Subcutaneous adipose tissue (tissue), 4 donors: ENCODE measurements around the gene NDOR1. TPM values are rescaled to one million over a fixed set of nuclear protein-coding genes. Genes with fewer than 3 reads are reported as not detected.

Experiments used
- total RNA-seq, 4 donors: library from RNA; depleted of rRNA; stranded (reverse); fragments of >200 nt; gene quantifications; one replicate each; pipeline ENCODE4 v1.1.0, GENCODE V29; 2016
- TF ChIP-seq, protein P1 (sequence below): fragments of 450-650 bp; IDR thresholded peaks from one replicate; pipeline ENCODE4 v1.5.1; 2016; ENCODE audit warnings: low read depth, mild to moderate bottlenecking, control low read depth, antibody characterized with exemption, moderate library complexity

Gene NDOR1
- total RNA-seq, 4 donors from 2014 or later, result 2.6 to 6.2 (median 3.7) TPM

- TF ChIP-seq, protein P1, sequence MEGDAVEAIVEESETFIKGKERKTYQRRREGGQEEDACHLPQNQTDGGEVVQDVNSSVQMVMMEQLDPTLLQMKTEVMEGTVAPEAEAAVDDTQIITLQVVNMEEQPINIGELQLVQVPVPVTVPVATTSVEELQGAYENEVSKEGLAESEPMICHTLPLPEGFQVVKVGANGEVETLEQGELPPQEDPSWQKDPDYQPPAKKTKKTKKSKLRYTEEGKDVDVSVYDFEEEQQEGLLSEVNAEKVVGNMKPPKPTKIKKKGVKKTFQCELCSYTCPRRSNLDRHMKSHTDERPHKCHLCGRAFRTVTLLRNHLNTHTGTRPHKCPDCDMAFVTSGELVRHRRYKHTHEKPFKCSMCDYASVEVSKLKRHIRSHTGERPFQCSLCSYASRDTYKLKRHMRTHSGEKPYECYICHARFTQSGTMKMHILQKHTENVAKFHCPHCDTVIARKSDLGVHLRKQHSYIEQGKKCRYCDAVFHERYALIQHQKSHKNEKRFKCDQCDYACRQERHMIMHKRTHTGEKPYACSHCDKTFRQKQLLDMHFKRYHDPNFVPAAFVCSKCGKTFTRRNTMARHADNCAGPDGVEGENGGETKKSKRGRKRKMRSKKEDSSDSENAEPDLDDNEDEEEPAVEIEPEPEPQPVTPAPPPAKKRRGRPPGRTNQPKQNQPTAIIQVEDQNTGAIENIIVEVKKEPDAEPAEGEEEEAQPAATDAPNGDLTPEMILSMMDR, result no peak
These were observed 16.1 kb downstream of the NDOR1 start for GRCh38 chr9:137221506-137222111.

DNA sequence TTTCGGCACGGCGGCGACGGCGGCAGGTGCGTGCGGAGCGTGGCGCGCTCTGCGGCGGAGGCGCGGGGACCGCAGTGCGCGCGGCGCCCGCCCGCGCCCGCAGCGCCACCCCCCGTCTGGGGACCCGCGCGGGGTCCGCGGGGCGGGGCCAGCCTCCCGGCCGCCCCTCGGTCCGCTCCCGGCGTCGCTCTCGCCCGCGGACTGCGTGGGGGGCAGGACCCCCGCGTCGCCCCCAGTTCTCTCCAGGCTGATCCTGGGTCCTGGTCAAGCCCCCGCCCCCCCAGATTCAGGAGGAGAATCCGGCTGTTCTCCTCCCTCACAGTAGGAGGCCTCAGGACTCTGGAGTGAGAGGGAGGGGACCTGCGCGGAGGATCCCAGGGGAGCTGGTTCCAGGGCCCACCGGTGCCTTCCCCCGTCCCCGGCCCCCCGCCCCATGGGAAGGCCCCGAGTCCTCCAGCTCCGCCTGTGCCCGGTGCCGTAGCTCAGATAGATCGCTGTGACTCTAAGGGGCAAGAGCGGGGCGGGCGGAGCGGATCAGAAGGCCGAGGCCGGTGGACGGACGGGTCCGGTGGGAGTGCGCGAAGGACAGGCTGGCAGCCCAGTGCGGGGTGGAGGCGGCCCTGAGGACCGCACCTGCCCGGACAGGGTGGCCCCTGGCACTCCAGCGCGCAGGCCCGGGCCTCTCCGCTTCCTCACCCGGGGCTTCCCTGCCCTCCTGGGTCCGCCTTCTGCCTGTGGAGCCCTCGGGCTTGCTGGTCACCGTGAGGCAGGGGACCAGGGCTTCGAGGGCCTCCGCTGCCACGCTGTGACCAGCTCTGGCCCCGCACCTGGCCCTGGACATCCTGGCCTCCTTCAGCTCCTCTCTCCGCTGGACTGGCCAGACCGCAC, 16.9 kb downstream of the NDOR1 start, which contains the start of gene RNF208:
TSS of gene RNF208 (minus strand) at position 51 of the 888 bp plus-strand sequence. CDS start 1,028 bp downstream, outside the sequence.
- TF ChIP-seq, protein P1, result no peak

DNA sequence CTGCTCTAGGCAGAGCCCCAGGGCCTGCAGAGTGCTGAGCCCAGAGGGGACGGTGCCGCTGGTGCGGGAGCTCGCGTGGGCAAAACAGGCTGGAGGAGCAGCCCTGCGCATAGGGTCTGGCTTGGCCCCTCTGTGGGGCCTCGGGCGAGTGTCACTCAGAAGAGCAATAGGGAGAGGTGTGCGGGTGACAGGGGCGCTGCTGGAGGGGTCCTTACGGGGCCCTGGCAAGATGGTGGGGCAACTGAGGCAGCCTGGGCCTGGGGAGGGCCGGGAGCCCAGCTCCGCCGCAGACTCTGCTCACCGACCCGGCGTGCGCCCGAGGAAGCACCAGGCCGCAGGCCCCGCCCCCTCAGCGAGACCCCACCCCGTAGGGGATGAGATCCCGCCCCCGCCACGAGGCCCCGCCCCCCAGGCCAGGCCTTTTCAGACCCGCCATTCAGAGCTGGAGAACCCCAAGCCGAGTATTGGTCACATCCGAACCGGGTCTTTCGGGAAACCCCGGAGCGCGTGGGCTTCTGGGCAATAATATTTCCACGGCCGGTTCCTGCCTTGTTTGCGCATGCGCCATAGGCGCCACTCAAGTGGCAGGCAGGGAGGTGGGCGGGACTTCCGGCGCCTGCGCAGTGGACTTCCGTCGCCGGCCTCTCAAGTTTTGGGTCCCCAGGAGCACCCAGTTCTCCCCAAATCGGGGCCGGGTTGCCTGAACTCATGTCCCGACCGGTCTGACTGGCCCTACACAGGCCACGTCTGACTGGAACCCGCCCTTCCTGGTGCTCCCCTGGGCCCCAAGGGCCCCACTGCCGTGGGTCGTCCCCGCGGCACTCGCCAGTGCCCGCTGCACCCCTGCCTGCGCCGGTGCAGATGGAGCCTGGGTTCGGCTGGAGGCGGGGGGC, 17.8 kb downstream of the NDOR1 start:
- TF ChIP-seq, protein P1, result no peak

GRCh38 chr9:137224830-137225694, 19.6 kb downstream of the NDOR1 start, which contains the start of gene CYSRT1:
TSS of gene CYSRT1 (plus strand) at chr9:137225174. CDS start at chr9:137225622, 448 bp downstream.
- TF ChIP-seq, protein P1, result no peak

DNA sequence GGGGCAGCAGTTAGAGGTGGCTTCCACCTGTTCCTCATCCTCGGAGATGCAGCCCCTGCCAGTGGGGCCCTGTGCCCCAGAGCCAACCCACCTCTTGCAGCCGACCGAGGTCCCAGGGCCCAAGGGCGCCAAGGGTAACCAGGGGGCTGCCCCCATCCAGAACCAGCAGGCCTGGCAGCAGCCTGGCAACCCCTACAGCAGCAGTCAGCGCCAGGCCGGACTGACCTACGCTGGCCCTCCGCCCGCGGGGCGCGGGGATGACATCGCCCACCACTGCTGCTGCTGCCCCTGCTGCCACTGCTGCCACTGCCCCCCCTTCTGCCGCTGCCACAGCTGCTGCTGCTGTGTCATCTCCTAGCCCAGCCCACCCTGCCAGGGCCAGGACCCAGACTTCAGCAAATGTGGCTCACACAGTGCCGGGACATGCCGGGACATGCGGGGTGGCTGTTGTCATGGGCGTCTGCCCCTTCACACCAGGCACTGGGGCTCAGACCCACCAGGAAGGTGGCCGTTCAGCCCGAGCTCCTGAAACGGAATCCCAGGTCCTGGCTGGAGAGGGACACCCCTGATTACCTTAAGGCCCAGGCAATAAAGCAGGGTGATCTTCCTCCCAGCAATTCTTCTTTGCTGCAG, 20.3 kb downstream of the NDOR1 start:
- TF ChIP-seq, protein P1, result no peak
